GM23338 (cell line): Measurements from ENCODE around the gene CCDC70. TPM values are rescaled to one million over a fixed set of nuclear protein-coding genes. Genes with fewer than 3 reads are reported as not detected.

Experiments used
- ATAC-seq: fragments of 200-7000 bp; cut with Tn5 transposase; 3 replicates; pipeline ENCODE4 v1.9.1; 2020
- DNase-seq: peaks from one replicate; pipeline ENCODE4 v3.0.0-alpha.2; 2015; ENCODE audit warnings: low spot score
- H2AFZ ChIP-seq: fragments of 200-600 bp; sonication (generic); 2 replicates; pipeline ENCODE4 v1.8.0; 2016; ENCODE audit warnings: antibody characterized with exemption, mild to moderate bottlenecking, moderate library complexity
- H3F3A ChIP-seq: fragments of 200-600 bp; sonication (generic); replicated peaks from 2 replicates; pipeline ENCODE4 v1.8.0; 2017; ENCODE audit warnings: antibody characterized with exemption, mixed run types, low read depth
- H3K27ac ChIP-seq: fragments of 200-600 bp; sonication (generic); 2 replicates; pipeline ENCODE4 v1.6.1; 2016; ENCODE audit warnings: low read depth
- H3K27me3 ChIP-seq: fragments of 200-600 bp; sonication (generic); 2 replicates; pipeline ENCODE4 v1.8.0; 2016; ENCODE audit warnings: mild to moderate bottlenecking, mixed run types, moderate library complexity; ENCODE audit not compliant: insufficient read depth
- H3K36me3 ChIP-seq: fragments of 200-600 bp; sonication (generic); 2 replicates; pipeline ENCODE4 v1.8.0; 2016; ENCODE audit warnings: mild to moderate bottlenecking; ENCODE audit not compliant: insufficient read depth
- H3K4me1 ChIP-seq: fragments of 200-600 bp; sonication (generic); 2 replicates; pipeline ENCODE4 v1.8.0; 2016; ENCODE audit warnings: mild to moderate bottlenecking, moderate library complexity; ENCODE audit not compliant: insufficient read depth
- H3K4me2 ChIP-seq: fragments of 200-600 bp; sonication (generic); 2 replicates; pipeline ENCODE4 v1.7.1; 2017; ENCODE audit warnings: mixed run types
- H3K4me3 ChIP-seq: fragments of 200-600 bp; sonication (generic); 2 replicates; pipeline ENCODE4 v1.6.1; 2016; ENCODE audit warnings: mixed run types
- H3K79me2 ChIP-seq: fragments of 200-600 bp; sonication (generic); replicated peaks from 2 replicates; pipeline ENCODE4 v1.8.0; 2017; ENCODE audit warnings: mild to moderate bottlenecking; ENCODE audit not compliant: insufficient read depth
- H3K9me2 ChIP-seq: fragments of 200-600 bp; sonication (generic); 2 replicates; pipeline ENCODE4 v1.8.0; 2017; ENCODE audit not compliant: insufficient read depth
- H4K20me1 ChIP-seq: fragments of 200-600 bp; sonication (generic); replicated peaks from 2 replicates; pipeline ENCODE4 v1.8.0; 2017; ENCODE audit warnings: mild to moderate bottlenecking; ENCODE audit not compliant: insufficient read depth
- H3K27ac Mint-ChIP-seq: 2 replicates; pipeline ENCODE4 v1.8.0; 2020; ENCODE audit warnings: inconsistent platforms, mild to moderate bottlenecking, moderate library complexity, mixed read lengths
- H3K27me3 Mint-ChIP-seq: 3 replicates; pipeline ENCODE4 v1.8.0; 2022; ENCODE audit warnings: low read depth, mild to moderate bottlenecking, moderate library complexity, mixed read lengths, inconsistent platforms; ENCODE audit not compliant: insufficient read depth, poor library complexity
- H3K36me3 Mint-ChIP-seq: 3 replicates; pipeline ENCODE4 v1.8.0; 2021; ENCODE audit warnings: low read depth, mild to moderate bottlenecking, inconsistent platforms, moderate library complexity, mixed read lengths
- H3K4me1 Mint-ChIP-seq: 3 replicates; pipeline ENCODE4 v1.8.0; 2020; ENCODE audit warnings: mild to moderate bottlenecking, inconsistent platforms, mixed read lengths
- H3K4me3 Mint-ChIP-seq: 3 replicates; pipeline ENCODE4 v1.8.0; 2021; ENCODE audit warnings: moderate library complexity, mild to moderate bottlenecking, inconsistent platforms, mixed read lengths
- H3K9me3 Mint-ChIP-seq: 3 replicates; pipeline ENCODE4 v1.8.0; 2020; ENCODE audit warnings: moderate library complexity, mild to moderate bottlenecking, inconsistent platforms, mixed read lengths
- CREB1 ChIP-seq: fragments of 250-450 bp; sonication (Bioruptor Pico); IDR thresholded peaks from 2 replicates; pipeline ENCODE4 v1.5.0; 2020; ENCODE audit warnings: low read depth, mild to moderate bottlenecking, moderate library complexity
- EZH2 ChIP-seq: fragments of 200-600 bp; sonication (generic); IDR thresholded peaks from one replicate; pipeline ENCODE4 v1.8.0; 2017; ENCODE audit warnings: antibody characterized with exemption, mild to moderate bottlenecking, low read depth; ENCODE audit not compliant: unreplicated experiment
- EZH2phosphoT487 ChIP-seq: fragments of 200-600 bp; sonication (generic); IDR thresholded peaks from one replicate; pipeline ENCODE4 v1.8.1; 2018; ENCODE audit warnings: antibody characterized with exemption; ENCODE audit not compliant: unreplicated experiment
- JUNB ChIP-seq: IDR thresholded peaks from one replicate; pipeline ENCODE4 v1.6.1; 2016; ENCODE audit warnings: antibody characterized with exemption; ENCODE audit not compliant: unreplicated experiment
- NANOG ChIP-seq: IDR thresholded peaks from 2 replicates; pipeline ENCODE4 v1.6.1; 2016; ENCODE audit warnings: antibody characterized with exemption, borderline replicate concordance
- POLR2AphosphoS5 ChIP-seq: IDR thresholded peaks from 2 replicates; pipeline ENCODE4 v1.6.1; 2016; ENCODE audit warnings: antibody characterized with exemption, low read depth
- STAT1 ChIP-seq: IDR thresholded peaks from one replicate; pipeline ENCODE4 v1.6.1; 2016; ENCODE audit warnings: antibody characterized with exemption; ENCODE audit not compliant: unreplicated experiment
- ZNF114 ChIP-seq: fragments of 250-450 bp; sonication (Bioruptor Pico); IDR thresholded peaks from 2 replicates; pipeline ENCODE4 v1.5.0; 2020; ENCODE audit warnings: mild to moderate bottlenecking, moderate library complexity
- ZNF331 ChIP-seq: fragments of 250-450 bp; sonication (Bioruptor Pico); IDR thresholded peaks from 2 replicates; pipeline ENCODE4 v1.5.0; 2020; ENCODE audit warnings: low read depth, mild to moderate bottlenecking, moderate library complexity
- polyA plus RNA-seq: library from polyadenylated mRNA; unstranded; fragments of >200 nt; fragmentation: Nextera tagmentation; extraction: Ambion mirVana; gene quantifications from 2 replicates; pipeline ENCODE4 v1.2.1, GENCODE V29; 2016
- total RNA-seq: library from RNA; depleted of rRNA; stranded (reverse); fragments of >200 nt; shearing (Covaris generic); gene quantifications from 2 replicates; pipeline ENCODE4 v1.2.3, GENCODE V29; 2014
- TF ChIP-seq, protein P1 (sequence below), 2 experiments: fragments of 200-600 bp in 1 of 2; sonication (generic) in 1 of 2; conservative IDR thresholded peaks; 2 replicates each; pipeline versions ENCODE4 v1.5.1 to v1.6.1; 2016 to 2017; ENCODE audit warnings: antibody characterized with exemption in 2 of 2, low read depth in 2 of 2, mild to moderate bottlenecking in 2 of 2, moderate library complexity in 1 of 2
- TF ChIP-seq, protein P2 (sequence below): IDR thresholded peaks from 2 replicates; pipeline ENCODE4 v1.6.1; 2016; ENCODE audit warnings: antibody characterized with exemption
- TF ChIP-seq, protein P3 (sequence below): IDR thresholded peaks from one replicate; pipeline ENCODE4 v1.6.1; 2018; ENCODE audit warnings: antibody characterized with exemption; ENCODE audit not compliant: unreplicated experiment

Gene CCDC70
- total and polyA plus RNA-seq, 2 experiments from 2014 or later = not detected

DNA sequence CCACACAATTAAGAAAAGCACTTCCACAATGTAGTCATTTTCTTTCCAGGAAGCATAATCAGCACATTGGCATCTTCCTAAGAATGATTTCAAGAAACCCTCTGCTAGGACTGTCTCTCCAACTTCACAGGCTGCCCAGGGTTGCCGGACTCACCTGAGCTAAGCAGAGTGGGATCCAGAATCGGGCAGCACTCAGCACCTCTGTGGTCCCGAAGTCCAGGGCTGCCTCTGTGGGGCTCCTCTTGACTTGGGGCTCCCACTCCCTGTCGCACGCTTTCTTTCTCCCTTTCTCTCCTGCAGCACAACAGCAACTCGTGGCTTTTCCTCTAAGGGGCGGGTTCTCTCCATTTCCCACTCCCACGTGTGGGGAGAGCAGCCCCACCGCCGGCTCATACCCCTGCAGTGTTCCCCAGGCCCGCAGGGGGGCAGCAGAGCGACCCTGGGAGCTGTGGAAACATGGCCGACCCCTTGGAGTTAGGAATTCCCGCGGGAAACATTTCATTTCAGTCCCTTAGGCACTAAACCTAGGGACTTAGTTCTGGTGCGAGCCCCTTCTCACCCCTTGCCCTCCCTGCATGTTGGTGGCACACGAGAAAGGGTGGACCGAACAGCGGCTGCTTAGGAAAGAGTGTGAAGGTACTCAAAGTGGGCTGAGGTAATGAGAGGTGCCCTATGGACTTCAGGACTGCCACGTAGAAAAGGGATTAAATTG is 16.8 kb upstream of the CCDC70 start, which contains the start of gene TMEM272:
Gene TMEM272, minus strand, starts transcription at position 316 of the 712 bp plus-strand sequence. CDS start 6,647 bp downstream, outside the sequence.
- H3K79me2 ChIP-seq = no peaks in the 10 kb centered on the region
- peak; percentile 76 for ATAC-seq
- H3F3A ChIP-seq = no peaks in the 10 kb centered on the region
- no peak for TF ChIP-seq POLR2AphosphoS5
- TF ChIP-seq, protein P1, sequence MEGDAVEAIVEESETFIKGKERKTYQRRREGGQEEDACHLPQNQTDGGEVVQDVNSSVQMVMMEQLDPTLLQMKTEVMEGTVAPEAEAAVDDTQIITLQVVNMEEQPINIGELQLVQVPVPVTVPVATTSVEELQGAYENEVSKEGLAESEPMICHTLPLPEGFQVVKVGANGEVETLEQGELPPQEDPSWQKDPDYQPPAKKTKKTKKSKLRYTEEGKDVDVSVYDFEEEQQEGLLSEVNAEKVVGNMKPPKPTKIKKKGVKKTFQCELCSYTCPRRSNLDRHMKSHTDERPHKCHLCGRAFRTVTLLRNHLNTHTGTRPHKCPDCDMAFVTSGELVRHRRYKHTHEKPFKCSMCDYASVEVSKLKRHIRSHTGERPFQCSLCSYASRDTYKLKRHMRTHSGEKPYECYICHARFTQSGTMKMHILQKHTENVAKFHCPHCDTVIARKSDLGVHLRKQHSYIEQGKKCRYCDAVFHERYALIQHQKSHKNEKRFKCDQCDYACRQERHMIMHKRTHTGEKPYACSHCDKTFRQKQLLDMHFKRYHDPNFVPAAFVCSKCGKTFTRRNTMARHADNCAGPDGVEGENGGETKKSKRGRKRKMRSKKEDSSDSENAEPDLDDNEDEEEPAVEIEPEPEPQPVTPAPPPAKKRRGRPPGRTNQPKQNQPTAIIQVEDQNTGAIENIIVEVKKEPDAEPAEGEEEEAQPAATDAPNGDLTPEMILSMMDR (conservative IDR thresholded peaks at IDR 0.05; ENCODE audit: low read depth in 2 of 2) = peak; percentile 82 to 99
- peaks cover 3% of the 10 kb centered on the region; the same call in 1 of the 3 replicates for H3K36me3 Mint-ChIP-seq
- H3K4me2 ChIP-seq = peak within 1 kb of the TSS; percentile 64
- H3K4me1 ChIP-seq = no peaks in the 10 kb centered on the region
- H3K27me3 Mint-ChIP-seq = peaks cover 8% of the 10 kb centered on the region
- H3K4me3 Mint-ChIP-seq = 0 out of 3 replicates have a peak within 1 kb of the TSS, but pooled peaks have one; percentile 8
- peak; percentile 81 for DNase-seq
- H3K27me3 ChIP-seq = no peaks in the 10 kb centered on the region
- no peaks in the 10 kb centered on the region for H3K36me3 ChIP-seq
- H3K27ac ChIP-seq = no peak within 1 kb of the TSS
- peaks cover 11% of the 10 kb centered on the region; the same call in 2 of the 3 replicates for H3K4me1 Mint-ChIP-seq
- peaks cover 6% of the 10 kb centered on the region; the same call in 1 of the 2 replicates for H3K9me2 ChIP-seq
- H3K27ac Mint-ChIP-seq = no peak within 1 kb of the TSS; the same call in 1 of the 2 replicates
- peak within 1 kb of the TSS; percentile 34 for H3K4me3 ChIP-seq
- H2AFZ ChIP-seq = peak within 1 kb of the TSS; percentile 97
- H3K9me3 Mint-ChIP-seq = peaks cover 9% of the 10 kb centered on the region
- H4K20me1 ChIP-seq = no peaks in the 10 kb centered on the region

DNA sequence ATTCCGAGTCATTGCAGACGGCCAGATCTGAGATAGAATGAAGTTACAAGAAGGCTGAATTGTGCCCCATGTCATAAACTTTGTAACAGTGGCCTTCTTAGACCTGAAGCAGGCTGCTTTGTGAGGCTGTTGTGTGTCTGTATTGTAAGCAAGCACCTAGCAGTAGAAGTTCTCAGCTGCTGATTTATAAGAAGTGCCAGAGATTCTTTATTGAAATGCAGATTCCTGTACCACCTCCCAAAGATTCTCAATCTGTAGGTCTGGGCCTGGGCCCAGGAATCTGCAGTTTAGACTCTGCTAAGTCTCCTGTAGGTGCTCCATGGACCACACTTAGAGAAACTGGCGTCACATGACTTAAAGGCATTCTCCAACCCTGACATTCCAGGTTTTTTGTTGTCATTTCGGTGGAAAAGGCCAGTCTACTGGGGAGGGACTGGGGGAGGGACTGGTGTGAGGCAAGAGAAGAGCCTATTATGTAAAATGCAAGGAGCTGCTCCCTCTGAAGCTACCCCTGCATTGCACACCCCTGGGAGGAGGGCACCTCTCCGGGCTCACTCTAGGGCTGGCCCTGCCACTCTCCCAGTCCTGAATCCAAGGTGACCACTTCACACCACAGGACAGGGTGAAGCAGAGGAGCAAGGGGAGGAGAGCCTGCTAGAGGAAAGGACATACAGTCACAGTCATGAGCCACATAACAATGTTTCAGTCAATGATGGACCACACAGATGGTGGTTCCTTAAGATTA is 16.0 kb upstream of the CCDC70 start:
- Mint-ChIP-seq H3K27me3 (peaks cover 8% of the 10 kb centered on the region), H3K27ac (no peak overlapping the region; the same call in 1 of the 2 replicates), H3K9me3 (peaks cover 9% of the 10 kb centered on the region), H3K4me1 (peaks cover 11% of the 10 kb centered on the region; the same call in 2 of the 3 replicates), H3K36me3 (peaks cover 3% of the 10 kb centered on the region; the same call in 1 of the 3 replicates), H3K4me3 (no peak overlapping the region)
- no peak overlapping the region for H3K27ac ChIP-seq
- ATAC-seq = no peak
- peaks cover 6% of the 10 kb centered on the region; the same call in 1 of the 2 replicates for H3K9me2 ChIP-seq
- H4K20me1 ChIP-seq = no peaks in the 10 kb centered on the region
- H3K4me3 ChIP-seq = no peak overlapping the region
- no peaks in the 10 kb centered on the region for H3K4me1 ChIP-seq
- H3F3A ChIP-seq = no peaks in the 10 kb centered on the region
- no peaks in the 10 kb centered on the region for H3K79me2 ChIP-seq
- H2AFZ ChIP-seq = peak overlapping the region; percentile 97
- H3K27me3 ChIP-seq = no peaks in the 10 kb centered on the region
- DNase-seq = no peak
- H3K36me3 ChIP-seq = no peaks in the 10 kb centered on the region
- TF ChIP-seq NANOG = no peak
- TF ChIP-seq, protein P1 (conservative IDR thresholded peaks at IDR 0.05; ENCODE audit: low read depth in 2 of 2) = no peak
- TF ChIP-seq CREB1 (CRISPR knock-in tag) = no peak
- no peak for TF ChIP-seq JUNB
- TF ChIP-seq, protein P2, sequence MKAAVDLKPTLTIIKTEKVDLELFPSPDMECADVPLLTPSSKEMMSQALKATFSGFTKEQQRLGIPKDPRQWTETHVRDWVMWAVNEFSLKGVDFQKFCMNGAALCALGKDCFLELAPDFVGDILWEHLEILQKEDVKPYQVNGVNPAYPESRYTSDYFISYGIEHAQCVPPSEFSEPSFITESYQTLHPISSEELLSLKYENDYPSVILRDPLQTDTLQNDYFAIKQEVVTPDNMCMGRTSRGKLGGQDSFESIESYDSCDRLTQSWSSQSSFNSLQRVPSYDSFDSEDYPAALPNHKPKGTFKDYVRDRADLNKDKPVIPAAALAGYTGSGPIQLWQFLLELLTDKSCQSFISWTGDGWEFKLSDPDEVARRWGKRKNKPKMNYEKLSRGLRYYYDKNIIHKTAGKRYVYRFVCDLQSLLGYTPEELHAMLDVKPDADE = no peak
- TF ChIP-seq, protein P3, sequence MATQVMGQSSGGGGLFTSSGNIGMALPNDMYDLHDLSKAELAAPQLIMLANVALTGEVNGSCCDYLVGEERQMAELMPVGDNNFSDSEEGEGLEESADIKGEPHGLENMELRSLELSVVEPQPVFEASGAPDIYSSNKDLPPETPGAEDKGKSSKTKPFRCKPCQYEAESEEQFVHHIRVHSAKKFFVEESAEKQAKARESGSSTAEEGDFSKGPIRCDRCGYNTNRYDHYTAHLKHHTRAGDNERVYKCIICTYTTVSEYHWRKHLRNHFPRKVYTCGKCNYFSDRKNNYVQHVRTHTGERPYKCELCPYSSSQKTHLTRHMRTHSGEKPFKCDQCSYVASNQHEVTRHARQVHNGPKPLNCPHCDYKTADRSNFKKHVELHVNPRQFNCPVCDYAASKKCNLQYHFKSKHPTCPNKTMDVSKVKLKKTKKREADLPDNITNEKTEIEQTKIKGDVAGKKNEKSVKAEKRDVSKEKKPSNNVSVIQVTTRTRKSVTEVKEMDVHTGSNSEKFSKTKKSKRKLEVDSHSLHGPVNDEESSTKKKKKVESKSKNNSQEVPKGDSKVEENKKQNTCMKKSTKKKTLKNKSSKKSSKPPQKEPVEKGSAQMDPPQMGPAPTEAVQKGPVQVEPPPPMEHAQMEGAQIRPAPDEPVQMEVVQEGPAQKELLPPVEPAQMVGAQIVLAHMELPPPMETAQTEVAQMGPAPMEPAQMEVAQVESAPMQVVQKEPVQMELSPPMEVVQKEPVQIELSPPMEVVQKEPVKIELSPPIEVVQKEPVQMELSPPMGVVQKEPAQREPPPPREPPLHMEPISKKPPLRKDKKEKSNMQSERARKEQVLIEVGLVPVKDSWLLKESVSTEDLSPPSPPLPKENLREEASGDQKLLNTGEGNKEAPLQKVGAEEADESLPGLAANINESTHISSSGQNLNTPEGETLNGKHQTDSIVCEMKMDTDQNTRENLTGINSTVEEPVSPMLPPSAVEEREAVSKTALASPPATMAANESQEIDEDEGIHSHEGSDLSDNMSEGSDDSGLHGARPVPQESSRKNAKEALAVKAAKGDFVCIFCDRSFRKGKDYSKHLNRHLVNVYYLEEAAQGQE = no peak
- no peak for TF ChIP-seq EZH2phosphoT487
- TF ChIP-seq ZNF114 (CRISPR knock-in tag) = no peak
- TF ChIP-seq EZH2 = no peak
- no peak for TF ChIP-seq POLR2AphosphoS5
- no peak for TF ChIP-seq STAT1
- TF ChIP-seq ZNF331 (CRISPR knock-in tag) = no peak
- H3K4me2 ChIP-seq = 0 out of 2 replicates have a peak overlapping the region, but pooled peaks have one; percentile 64
